NCI-H1105 treated with DMSO at 0.1 percent for 48 hours (cell line): ENCODE measurements around the gene FOXN1.
"Not testable (repeated sequence)": the region's sequence is repeated elsewhere in the genome, so short reads cannot be mapped to it uniquely, and the experiment has no call there.

Source experiments
- DNase-seq: peaks from one replicate; lab custom pipeline; 2025; lab: John Stamatoyannopoulos, UW

Gene FOXN1

DNA sequence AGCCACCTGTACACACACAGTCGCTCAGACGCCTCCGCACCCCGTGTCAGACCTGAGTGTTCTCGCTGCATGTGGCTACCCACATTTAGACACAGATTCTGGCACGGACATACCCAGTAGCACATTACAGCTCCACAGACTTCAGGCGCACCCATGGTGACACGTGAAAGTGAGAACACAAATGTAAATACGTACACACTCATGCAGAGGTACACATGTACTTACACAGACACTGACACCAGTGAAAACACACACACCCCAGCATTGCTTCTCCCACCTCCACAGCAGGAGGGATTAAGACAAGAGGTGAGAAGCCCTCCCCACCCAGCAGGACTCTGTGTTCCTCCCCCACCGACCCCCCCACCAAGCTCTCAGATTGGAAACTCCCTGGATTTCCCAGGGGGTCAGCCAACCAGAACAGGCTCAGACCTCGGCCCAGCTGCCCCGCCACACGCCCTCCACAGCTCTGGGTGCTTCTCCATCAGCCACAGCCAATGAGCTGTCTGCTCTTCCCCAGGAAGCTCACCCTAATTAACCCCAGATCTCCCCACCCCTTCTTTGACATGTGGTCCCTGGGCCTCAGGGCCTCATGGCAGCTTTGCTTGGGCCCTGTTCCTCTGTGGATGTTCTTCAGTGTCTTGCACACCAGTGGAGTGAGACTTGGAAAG lies 5.3 kb upstream of the FOXN1 start:
- DNase-seq, result no peak

- DNase-seq, result no peak
These were observed 4.5 kb upstream of the FOXN1 start for GRCh38 chr17:28501421-28502284.

DNA sequence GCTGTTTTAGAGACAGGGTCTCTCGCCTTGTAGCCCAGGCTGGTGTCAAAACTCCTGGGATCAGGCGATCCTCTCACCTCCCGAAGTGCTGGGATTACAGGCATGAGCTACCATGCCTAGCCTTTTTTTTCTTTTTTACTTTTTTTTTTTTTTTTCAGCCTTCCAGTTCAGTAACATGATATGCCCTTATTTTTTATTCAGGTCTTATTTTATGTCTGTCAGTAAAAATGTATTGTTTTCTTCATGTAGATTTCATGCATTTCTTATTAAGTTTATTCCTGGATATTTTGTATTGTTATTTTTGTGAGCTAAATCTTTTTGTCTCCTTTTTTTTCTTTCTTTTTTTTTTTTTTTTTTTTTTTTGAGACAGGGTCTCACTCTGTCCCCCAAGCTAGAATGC lies 2.7 kb upstream of the FOXN1 start:
- no peak for DNase-seq

DNA sequence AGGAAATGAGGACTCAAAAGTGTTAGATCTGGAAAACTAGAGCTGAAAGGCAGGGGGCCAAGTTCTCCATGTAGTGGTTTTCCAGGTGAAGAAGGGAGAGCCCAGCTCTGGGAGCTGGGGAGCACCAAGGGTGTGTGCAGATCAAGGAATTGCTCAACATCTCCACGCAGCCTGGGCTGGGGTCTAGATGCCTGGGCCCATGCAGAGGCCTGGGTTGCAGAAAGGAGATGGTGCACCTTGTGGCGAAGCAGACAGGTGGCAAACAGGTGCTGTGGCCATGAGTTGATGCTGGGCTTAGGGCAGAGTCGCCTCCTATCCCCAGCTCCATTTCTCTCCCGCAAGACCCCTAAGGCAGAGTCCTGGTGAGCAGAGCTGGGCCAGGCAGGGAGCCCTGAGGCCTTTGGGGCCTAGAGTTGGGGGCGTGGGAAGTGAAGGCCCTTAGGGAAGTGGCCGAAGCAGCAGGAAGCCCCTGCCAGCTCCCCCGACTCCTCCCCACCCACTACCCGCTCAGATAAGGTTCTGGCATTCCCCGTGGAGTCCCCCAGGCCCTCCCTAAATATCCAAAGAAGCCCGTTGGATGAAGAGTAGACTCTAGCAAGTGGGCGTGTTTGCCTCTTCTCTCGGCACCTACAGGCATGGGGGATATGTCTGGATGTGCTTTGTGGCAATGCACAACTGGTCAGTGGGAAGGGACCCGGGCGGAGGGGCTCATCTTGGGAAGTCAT lies 777 bp downstream of the FOXN1 start:
- DNase-seq, result no peak

- no peak for DNase-seq
These were observed 1.5 kb downstream of the FOXN1 start for GRCh38 chr17:28507567-28508203.

DNA sequence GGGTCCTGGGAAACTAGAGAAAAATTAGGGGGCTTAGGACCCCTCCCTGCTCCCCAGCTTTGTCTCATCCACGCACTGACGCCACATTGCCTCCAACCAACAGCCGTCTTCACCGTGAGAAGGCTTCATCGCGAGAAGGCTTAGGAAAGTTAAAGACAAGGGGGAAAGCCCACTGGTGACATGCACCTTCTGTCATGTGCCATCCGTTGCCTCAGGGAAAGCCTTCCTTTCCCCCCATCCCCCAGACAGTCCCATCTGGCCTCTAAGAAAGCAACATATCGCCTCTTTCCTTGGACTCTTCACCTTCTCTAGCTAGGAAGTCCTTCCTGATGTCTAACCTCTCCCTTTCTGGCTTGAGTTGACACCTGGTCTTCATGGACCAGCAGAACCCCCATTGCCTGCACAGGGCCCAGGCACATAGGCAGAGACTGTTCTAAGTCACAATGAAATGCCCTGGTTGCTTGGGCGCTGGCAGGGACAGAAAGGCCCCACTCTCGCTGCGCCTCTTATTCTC lies 2.1 kb downstream of the FOXN1 start:
- DNase-seq, result no peak

DNA sequence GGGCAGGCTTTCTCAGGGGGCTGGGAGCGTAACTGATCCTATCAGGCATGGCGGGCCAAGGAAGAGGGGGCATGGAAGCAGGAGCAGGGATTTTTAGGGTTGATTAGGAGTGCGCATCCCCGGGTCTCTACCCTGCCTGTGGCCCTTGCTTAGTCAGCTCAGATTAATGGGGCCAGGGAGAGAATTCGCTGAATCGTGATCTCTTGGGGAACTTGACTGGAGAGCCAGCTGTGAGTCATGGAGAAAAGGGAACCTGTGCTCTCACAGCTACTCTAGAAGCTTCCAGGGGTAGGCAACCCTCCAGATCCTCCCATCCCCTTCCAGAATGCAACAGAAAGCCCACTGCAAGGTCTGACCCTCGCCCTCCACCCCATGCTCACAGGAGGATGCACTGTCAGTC lies 3.6 kb downstream of the FOXN1 start:
- no peak for DNase-seq

DNA sequence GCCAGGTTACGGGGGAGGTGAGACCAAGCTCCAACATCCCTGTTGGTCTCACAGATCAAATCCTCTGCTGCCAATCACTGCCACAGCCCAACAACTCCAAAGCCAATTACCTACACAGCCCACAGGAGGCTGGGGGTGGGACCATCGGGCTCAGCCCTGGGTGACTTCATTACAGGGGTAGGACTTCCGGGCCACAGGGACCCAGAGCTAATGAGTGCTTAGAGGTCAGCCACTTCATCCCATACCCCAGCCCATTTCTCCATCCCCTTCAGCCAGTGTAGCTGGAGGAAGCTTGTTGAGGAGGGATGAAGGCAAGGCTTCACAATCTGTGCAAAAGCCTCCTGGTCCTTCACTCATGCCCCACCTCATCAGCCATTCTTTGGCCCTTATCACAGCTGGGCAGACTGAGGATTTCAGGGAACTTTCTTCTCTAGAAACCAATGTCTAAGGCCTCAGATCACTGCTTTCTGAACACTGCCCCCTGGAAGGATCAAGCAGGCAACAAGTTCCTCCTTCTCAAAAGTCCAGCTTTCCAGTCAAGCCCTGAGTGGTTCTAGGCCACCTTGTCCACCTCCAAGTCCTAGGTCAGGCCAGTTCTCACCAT lies 5.8 kb downstream of the FOXN1 start:
- no peak for DNase-seq

GRCh38 chr17:28513476-28513875 lies 7.3 kb downstream of the FOXN1 start:
- no peak for DNase-seq

DNA sequence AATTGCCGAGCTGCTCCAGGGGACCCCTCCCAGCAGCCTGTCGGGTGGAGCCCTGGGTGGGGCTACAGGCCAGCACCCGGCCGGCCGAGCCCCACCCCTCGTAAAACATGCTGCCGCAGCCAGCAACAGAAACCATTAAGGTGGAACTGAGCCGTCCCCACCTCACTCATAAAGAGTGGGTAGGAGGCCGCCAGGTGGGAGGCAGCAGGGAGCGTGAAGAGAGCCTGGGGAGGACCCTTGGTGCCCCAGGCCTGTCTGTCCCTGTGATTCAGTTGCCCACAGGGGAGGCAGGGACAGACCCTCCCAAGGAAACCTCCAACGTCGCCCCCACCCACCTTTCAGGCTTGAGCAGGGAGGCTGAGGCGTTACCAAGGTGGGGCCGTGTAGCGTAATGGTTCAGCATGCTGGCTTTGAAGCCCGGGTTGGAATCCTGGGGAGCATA lies 8.4 kb downstream of the FOXN1 start:
- DNase-seq, result no peak

DNA sequence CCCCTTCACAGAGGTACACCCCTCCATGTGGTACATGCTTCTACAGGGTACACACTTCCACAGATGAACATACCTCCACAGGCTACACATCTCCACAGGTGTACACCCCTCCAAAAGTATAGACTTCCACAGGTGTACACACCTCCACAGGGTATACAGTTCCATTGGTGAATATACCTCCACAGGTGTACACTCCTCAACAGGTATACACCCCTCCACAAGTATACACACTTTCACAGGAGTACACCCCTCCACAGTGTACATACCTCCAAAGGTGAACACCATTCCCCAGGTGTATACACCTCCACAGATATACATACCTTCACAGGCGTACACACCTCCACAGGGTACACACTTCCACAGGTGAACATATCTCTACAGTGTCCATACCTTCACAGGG lies 9.4 kb downstream of the FOXN1 start:
- DNase-seq, result no peak

- no peak for DNase-seq
These were observed 12.0 kb downstream of the FOXN1 start for GRCh38 chr17:28518132-28518531.

GRCh38 chr17:28518578-28518977 lies 12.4 kb downstream of the FOXN1 start:
- DNase-seq, result no peak

DNA sequence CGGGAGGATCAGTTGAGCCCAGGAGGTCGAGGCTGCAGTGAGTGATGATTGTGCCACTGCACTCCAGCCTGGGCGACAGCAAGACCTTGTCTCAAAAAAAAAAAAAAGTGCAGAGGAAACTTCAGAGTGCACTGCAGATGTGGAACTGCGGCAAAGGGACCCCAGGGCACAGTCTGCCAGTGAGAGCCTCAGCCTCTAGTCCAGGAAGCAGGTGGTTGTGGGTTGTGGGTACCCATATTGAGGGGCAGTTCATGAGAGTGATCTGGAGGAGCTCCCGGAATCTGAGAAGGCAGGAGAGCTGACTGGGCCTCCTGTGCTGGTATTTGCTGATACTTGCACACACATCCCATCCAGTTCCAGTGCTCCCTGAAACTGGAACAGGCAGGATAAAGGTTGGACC lies 13.1 kb downstream of the FOXN1 start:
- DNase-seq, result no peak

DNA sequence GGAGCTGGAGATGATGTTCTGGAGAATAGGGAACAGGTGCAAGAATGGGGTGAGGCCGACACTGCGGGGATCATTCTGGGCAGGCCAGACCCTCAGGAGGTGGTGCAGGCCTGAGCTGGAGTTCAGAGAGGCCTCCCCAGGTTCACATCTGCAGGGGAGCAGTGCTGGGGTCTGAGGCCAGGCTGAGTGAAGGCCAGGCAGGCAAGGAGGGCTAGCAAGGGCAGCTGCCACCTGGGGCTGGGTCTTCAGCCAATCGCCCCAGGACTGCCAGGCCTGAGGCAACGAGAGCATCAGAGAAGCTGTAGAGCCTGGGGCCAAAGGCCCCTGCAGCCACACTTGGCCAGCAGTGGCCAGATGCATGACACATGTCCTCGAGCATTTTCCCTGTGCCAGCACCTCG lies 14.5 kb downstream of the FOXN1 start:
- DNase-seq, result no peak

- DNase-seq, result no peak
These were observed 15.3 kb downstream of the FOXN1 start for GRCh38 chr17:28521311-28522085.

DNA sequence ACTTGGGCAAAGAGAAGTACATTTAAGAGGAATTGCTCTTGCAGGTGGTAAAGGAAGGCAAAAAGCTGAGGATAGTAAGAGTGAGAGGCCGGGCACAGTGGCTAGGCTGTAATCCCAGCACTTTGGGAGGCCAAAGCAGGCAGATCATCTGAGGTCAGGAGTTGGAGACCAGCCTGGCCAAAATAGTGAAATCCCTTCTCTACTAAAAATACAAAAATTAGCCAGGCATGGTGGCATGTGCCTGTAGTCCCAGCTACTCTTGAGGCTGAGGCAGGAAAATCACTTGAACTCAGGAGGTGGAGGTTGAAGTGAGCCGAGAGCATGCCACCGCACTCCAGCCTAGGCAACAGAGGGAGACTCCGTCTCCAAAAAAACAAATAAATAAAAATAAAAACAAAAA lies 16.1 kb downstream of the FOXN1 start:
- not testable (repeated sequence) for DNase-seq

DNA sequence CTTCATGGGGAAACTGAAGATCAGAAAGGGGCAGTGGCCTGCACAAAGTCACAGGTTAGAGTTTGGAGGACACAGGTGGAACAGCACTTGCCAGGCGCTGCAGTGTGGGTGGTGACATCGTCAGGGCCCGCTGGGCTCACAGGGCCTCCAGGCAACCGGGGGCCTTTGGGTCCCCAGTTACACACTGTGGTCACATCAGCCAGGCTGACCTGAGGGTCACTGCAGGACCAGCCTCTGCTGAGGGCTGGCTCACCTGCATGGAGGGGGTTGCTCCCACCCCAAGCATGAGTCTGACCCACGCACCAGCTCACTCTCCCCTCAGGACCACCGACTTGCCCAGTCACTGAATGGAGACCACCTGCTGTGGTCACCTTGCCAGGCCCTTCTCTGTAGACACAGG lies 17.0 kb downstream of the FOXN1 start:
- no peak for DNase-seq

- no peak for DNase-seq
These were observed 17.7 kb downstream of the FOXN1 start for GRCh38 chr17:28523876-28524275.

- DNase-seq, result no peak
These were observed 18.6 kb downstream of the FOXN1 start for GRCh38 chr17:28524476-28525424.
